DOHH2 (cell line): ENCODE results near the gene HDAC4.

Experiments used
- CTCF ChIP-seq: fragments of 200-600 bp; sonication (generic); IDR thresholded peaks from one replicate; pipeline ENCODE4 v1.5.1; 2014; ENCODE audit warnings: antibody characterized with exemption, mild to moderate bottlenecking, low read depth, low read length; ENCODE audit not compliant: poor library complexity, severe bottlenecking
- EZH2phosphoT487 ChIP-seq: fragments of 200-600 bp; sonication (generic); IDR thresholded peaks from 2 replicates; pipeline ENCODE4 v1.6.1; 2017; ENCODE audit warnings: borderline replicate concordance, mild to moderate bottlenecking, antibody characterized with exemption, low read length, moderate library complexity, mixed read lengths

GRCh38 chr2:239024226-239024625 is 376.6 kb downstream of the HDAC4 start:
- no peak for TF ChIP-seq CTCF
- TF ChIP-seq EZH2phosphoT487, result no peak
